GM12892 (cell line): Measurements from ENCODE around the gene PRKCSH.
"Not testable (repeated sequence)": the region's sequence is repeated elsewhere in the genome, so short reads cannot be mapped to it uniquely, and the experiment has no call there.

Experiments
- DNase-seq: peaks from one replicate; pipeline ENCODE4 v3.0.0; 2011; ENCODE audit not compliant: insufficient read length
- FAIRE-seq: peaks from 2 replicates; lab custom pipeline; 2011; peaks lifted over from hg19 to GRCh38; lab: Jason Lieb, UNC
- POLR2A ChIP-seq: IDR thresholded peaks from 2 replicates; pipeline ENCODE4 v1.6.1; 2011; ENCODE audit warnings: low read depth, low read length, control low read depth
- POLR2AphosphoS5 ChIP-seq: IDR thresholded peaks from 2 replicates; pipeline ENCODE4 v1.6.1; 2011; ENCODE audit warnings: low read depth, low read length, control low read depth
- TAF1 ChIP-seq: IDR thresholded peaks from 2 replicates; pipeline ENCODE4 v1.6.1; 2011; ENCODE audit warnings: low read depth, mild to moderate bottlenecking, control low read depth, low read length, borderline replicate concordance

Gene PRKCSH

DNA sequence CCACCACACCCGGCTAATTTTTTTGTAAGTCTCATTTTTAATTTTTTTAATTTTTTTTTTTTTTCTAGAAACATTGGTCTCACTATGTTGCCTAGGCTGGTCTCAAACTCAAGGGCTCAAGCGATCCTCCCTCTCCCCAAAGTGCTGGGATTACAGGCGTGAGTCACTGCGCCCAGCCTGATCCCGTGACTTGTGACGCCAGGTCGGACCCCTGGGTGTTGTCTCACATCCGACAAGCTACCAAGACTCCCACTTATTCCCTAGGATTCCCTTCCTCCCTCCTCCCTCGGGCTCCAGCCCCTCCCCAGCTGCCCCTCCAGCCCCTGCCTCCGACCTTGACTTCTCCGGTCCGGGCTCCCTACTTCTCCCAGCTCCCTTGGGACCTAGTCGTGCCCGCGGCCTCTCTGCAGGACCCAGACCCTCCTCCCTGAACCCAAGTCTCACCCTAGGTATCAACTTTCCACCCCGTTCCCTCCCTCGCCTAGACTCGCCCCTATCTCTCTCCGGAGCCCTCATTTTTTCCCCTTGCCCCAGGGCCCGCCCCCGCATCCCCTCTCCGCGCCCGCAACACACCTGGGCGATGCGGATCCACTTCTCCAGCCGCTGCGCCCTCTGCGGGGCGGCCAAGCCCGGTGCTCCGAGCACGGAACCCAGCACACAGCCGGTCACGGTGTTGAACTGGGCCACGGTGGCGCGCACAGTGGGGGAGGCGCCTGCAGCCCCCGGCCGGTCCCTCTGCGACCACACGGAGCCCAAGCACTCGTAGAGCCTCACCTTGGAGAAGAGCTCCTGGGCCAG is 29.4 kb upstream of the PRKCSH start:
- DNase-seq (no peak), FAIRE-seq (no peak)
- TF ChIP-seq TAF1, result no peak
- TF ChIP-seq POLR2AphosphoS5, result no peak
- TF ChIP-seq POLR2A, result no peak

- DNase-seq, FAIRE-seq: not testable (repeated sequence)
These were observed 28.7 kb upstream of the PRKCSH start for GRCh38 chr19:11406703-11407236.

DNA sequence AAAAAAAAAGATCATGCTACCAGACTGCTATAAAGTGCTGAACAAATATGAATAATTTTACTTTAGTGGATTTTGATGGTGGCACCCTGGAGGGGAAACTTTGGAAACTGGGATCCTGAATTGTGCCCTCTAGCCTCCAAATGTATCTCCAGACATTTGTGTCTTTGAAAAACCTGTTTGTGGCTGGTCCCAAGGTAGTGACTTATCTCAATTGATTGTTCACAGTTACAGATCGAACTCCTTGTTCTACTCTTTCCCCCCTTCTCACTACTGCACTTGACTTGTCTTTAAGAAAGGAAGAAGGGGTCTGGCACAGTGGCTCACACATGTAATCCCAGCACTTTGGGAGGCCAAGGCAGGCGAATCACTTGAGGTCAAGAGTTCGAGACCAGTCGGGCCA is 26.8 kb upstream of the PRKCSH start:
- DNase-seq, result no peak
- no peak for FAIRE-seq
- TF ChIP-seq POLR2AphosphoS5, result no peak
- no peak for TF ChIP-seq POLR2A
- no peak for TF ChIP-seq TAF1

GRCh38 chr19:11410682-11411081 is 24.8 kb upstream of the PRKCSH start:
- no peak for DNase-seq
- FAIRE-seq, result no peak
- TF ChIP-seq TAF1 (no peak), POLR2AphosphoS5 (no peak), POLR2A (no peak)

DNA sequence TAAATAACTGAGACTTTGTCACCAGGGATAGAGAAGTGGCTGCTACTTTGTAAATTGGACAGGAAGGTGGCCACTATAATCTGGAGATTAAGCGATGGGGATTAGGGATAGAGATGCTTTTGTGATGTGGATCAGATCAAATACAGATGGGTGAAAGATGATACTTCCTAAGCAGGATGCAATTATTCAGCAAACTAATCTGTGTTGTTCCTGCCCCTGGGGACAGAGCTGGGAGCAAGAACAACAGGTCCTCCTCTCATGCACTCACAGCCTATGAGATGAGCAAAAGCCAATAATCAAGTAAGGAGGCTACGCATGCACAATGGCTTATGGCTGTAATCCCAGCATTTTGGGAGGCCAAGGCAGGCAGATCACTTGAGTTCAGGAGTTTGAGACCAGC is 20.9 kb upstream of the PRKCSH start:
- DNase-seq (no peak), FAIRE-seq (no peak)
- TF ChIP-seq TAF1, result no peak
- no peak for TF ChIP-seq POLR2AphosphoS5
- no peak for TF ChIP-seq POLR2A

GRCh38 chr19:11416346-11417052 is 18.9 kb upstream of the PRKCSH start:
- no peak for DNase-seq
- no peak for FAIRE-seq
- TF ChIP-seq TAF1 (no peak), POLR2A (no peak)

GRCh38 chr19:11418094-11418548 is 17.3 kb upstream of the PRKCSH start:
- TF ChIP-seq POLR2A (no peak), POLR2AphosphoS5 (no peak), TAF1 (no peak)
- FAIRE-seq, result no peak

GRCh38 chr19:11418549-11419506 is 16.6 kb upstream of the PRKCSH start, which contains the start of gene RGL3:
TSS of gene RGL3 (minus strand) at chr19:11419314. CDS start at chr19:11419278, 36 bp downstream.
- no peak for TF ChIP-seq TAF1
- DNase-seq, result no peak
- no peak for FAIRE-seq

More at GRCh38 chr19:11418094-11418548, 17.3 kb upstream of the PRKCSH start:
- no peak for DNase-seq

GRCh38 chr19:11420429-11421370 is 14.7 kb upstream of the PRKCSH start:
- no peak for TF ChIP-seq POLR2AphosphoS5
- TF ChIP-seq POLR2A, result no peak
- TF ChIP-seq TAF1, result no peak
- FAIRE-seq (no peak), DNase-seq (no peak)
